Measurements from ENCODE around the gene HIC2. TPM values are rescaled to one million over a fixed set of nuclear protein-coding genes. Genes with fewer than 3 reads are reported as not detected.
A peak's percentile ranks its signal among the peaks of the same experiment; 100 is the strongest.
"Not testable (repeated sequence)": the region's sequence is repeated elsewhere in the genome, so short reads cannot be mapped to it uniquely, and the experiment has no call there.

Gene HIC2
- total RNA-seq, 1 experiment from 2014 or later = 3.5 TPM

DNA sequence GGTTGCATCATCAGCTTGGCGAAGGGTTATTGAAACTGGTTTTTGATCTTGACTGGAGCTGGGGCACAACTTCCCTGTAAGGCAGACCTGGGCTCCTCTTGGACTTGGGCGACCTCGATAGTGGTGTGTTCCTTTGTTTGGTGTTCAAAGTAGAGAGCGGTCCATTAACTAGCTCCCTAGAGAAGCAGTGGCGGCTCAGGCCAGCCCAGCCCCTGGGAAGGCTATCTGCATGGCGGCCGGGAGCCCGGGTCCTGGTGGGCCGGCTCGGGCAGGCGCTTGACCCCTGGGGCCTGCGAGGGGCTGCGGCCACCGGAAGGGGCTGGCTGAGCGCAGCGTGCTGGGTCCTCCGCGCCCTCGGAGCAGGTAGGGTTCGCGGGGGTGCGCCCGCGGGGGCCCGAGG lies 796 bp upstream of the HIC2 start:
- H3K9me3 ChIP-seq (ENCODE audit: low read length); BruUV-seq (replicated peaks); H3K4me3 ChIP-seq (ENCODE audit: low read length); ATAC-seq; H3K27me3 ChIP-seq (ENCODE audit: low read length); H3K9me2 ChIP-seq (replicated peaks; ENCODE audit: low read length); H2AFZ ChIP-seq (ENCODE audit: low read length); H3K4me1 ChIP-seq (ENCODE audit: insufficient read depth, low read length); POLR2A ChIA-PET (ENCODE audit: unreplicated experiment); H3K79me2 ChIP-seq (ENCODE audit: low read length); CTCF ChIA-PET; H3K36me3 ChIP-seq (ENCODE audit: low read depth, low read length); H3K27ac ChIP-seq (ENCODE audit: low read length); H4K20me1 ChIP-seq (ENCODE audit: low read length); H3K4me2 ChIP-seq (ENCODE audit: low read length); DNase-seq; intact Hi-C loops (cut with micrococcal nuclease); H3F3A ChIP-seq (ENCODE audit: low read length, unreplicated experiment); H3K9ac ChIP-seq (ENCODE audit: low read length): not testable (repeated sequence)

DNA sequence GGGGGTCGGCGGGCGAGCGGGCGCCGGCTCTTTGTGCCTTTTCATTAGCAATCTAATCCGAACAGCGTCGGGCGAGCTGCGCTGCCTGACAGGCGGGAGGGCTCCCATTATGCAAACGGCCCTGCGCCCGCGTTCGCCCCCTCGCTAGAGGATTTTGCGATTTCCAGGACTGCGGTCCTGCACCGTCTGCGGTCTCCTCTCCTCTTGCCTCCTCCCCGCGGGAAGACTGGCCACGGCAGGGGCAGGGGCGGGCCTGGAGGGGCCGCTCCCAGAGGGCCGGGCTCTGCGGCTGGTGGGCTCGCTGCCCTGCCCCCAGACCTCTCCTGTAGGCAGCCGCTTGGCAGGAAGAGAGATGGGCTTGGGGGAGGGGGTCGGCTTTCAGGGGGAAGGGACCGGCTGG lies 682 bp downstream of the HIC2 start:
- H4K20me1 ChIP-seq (ENCODE audit: low read length); H3K9me3 ChIP-seq (ENCODE audit: low read length); BruUV-seq (replicated peaks); H3K4me1 ChIP-seq (ENCODE audit: insufficient read depth, low read length); H3K79me2 ChIP-seq (ENCODE audit: low read length); H3K27ac ChIP-seq (ENCODE audit: low read length); H3K27me3 ChIP-seq (ENCODE audit: low read length); DNase-seq; intact Hi-C loops (cut with micrococcal nuclease); POLR2A ChIA-PET (ENCODE audit: unreplicated experiment); H3F3A ChIP-seq (ENCODE audit: low read length, unreplicated experiment); CTCF ChIA-PET; H3K36me3 ChIP-seq (ENCODE audit: low read depth, low read length); H3K4me2 ChIP-seq (ENCODE audit: low read length); H3K9ac ChIP-seq (ENCODE audit: low read length); H3K9me2 ChIP-seq (replicated peaks; ENCODE audit: low read length); H2AFZ ChIP-seq (ENCODE audit: low read length): not testable (repeated sequence)
- peak; percentile 31 for ATAC-seq
- H3K4me3 ChIP-seq (ENCODE audit: low read length) = peak overlapping the region; percentile 47; the same call in 1 of the 2 replicates

DNA sequence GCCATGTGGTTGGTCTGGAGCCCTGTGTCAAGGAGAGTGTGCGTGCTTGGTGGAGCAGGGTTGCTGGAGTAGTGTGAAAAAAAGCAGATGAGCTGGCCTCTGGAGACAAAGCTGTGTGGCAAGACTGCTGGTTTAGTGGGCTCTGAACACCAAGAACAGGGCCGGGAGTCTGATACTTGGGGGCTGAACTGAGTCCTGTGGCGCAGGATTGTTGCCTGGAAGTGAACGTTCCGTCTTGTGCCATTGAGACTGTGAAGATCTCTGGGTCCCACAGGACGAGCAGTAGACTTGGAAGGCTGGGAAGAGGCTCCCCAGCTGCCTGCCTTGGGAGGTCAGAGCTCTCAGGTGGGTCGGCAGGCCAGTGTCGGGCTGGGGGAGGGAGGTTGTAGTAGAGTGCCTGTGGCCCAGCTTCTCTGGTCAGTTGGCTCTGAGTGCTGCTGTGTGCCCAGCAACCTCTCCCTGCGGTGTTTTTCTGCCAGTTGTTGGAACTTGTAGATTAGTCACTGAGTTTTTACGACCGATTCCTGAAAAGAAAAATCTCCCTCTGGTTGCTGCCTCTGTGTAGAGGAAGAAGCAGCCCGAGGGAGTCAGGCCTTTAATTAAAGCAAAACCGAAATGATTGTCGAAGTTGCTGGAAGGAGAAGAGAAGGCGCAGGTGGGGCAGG lies 1.9 kb downstream of the HIC2 start:
- peak overlapping the region; percentile 49; the same call in 1 of the 2 replicates for H3K4me2 ChIP-seq (ENCODE audit: low read length)
- POLR2A ChIA-PET (ENCODE audit: unreplicated experiment); H3K36me3 ChIP-seq (ENCODE audit: low read depth, low read length); H3K27ac ChIP-seq (ENCODE audit: low read length); H3K9me3 ChIP-seq (ENCODE audit: low read length); intact Hi-C loops (cut with micrococcal nuclease); H3K27me3 ChIP-seq (ENCODE audit: low read length); H3K79me2 ChIP-seq (ENCODE audit: low read length); H3K9ac ChIP-seq (ENCODE audit: low read length); H3F3A ChIP-seq (ENCODE audit: low read length, unreplicated experiment); H4K20me1 ChIP-seq (ENCODE audit: low read length); CTCF ChIA-PET; H3K9me2 ChIP-seq (replicated peaks; ENCODE audit: low read length); H3K4me3 ChIP-seq (ENCODE audit: low read length); H3K4me1 ChIP-seq (ENCODE audit: insufficient read depth, low read length); BruUV-seq (replicated peaks); DNase-seq; H2AFZ ChIP-seq (ENCODE audit: low read length): not testable (repeated sequence)
- ATAC-seq = peak; percentile 60

DNA sequence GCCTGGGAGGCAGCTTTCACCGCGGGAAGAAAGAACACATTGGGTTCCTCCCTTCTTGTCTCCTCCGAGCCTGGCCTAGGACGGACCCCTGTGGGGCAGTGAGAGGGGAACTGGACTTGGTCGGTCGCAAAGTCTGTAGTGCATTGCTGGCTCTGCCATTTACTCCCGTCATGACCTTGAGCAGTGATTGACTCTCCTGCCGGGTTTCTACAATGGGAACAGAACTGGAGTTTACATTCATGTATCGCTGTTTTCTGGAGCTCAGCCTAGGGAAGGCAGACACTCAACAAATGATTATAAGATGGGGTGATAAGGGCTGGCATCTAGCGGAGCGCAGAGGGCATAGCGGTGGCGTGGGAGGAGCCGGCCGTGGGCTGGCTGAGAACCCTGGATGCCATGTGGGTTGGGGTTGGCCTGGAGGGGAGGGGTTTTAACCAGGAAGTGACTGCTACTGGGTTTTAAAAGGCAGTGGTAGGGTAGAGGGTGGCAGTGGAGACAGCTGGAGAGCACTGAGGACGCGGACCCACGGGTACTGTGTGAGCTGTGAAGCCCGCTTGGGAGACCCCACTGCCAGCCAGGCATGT lies 3.1 kb downstream of the HIC2 start:
- H3K4me2 ChIP-seq (ENCODE audit: low read length); H2AFZ ChIP-seq (ENCODE audit: low read length); H4K20me1 ChIP-seq (ENCODE audit: low read length); H3F3A ChIP-seq (ENCODE audit: low read length, unreplicated experiment); H3K36me3 ChIP-seq (ENCODE audit: low read depth, low read length); POLR2A ChIA-PET (ENCODE audit: unreplicated experiment); H3K27ac ChIP-seq (ENCODE audit: low read length); H3K4me3 ChIP-seq (ENCODE audit: low read length); H3K4me1 ChIP-seq (ENCODE audit: insufficient read depth, low read length); H3K79me2 ChIP-seq (ENCODE audit: low read length); DNase-seq; CTCF ChIA-PET; H3K9me2 ChIP-seq (replicated peaks; ENCODE audit: low read length); H3K27me3 ChIP-seq (ENCODE audit: low read length); intact Hi-C loops (cut with micrococcal nuclease); H3K9me3 ChIP-seq (ENCODE audit: low read length); BruUV-seq (replicated peaks); H3K9ac ChIP-seq (ENCODE audit: low read length): not testable (repeated sequence)
- peak; percentile 21 for ATAC-seq

DNA sequence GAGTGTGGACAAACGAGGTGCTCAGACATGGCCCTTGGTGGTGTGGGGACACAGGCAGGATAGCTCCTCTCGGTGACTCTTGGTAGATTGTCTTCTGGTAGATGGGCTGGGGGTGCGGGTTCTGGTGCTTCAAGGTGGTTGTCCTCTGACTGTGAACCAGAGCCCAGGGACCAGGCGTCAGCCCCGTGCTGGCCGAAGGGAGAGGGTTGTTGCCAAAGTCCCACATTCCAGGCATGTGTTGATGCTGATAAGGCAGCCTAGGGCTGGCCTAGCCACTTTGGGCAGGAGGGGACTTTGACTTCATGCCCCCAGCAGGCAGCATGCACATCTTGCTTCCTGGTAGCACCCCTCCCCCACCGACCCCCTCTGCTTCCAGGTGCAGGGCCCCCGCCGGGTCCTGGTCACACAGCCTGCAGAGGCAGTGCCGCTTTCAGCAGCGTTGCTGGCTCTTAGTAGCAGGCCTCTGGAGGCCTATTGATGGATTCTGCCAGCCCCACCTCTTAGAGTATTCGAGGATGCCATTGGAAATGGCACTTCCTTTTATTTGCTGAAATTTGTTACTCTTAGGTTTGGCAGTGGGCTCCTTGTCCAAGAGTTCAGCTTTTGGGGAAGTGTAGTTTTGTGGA lies 7.0 kb downstream of the HIC2 start:
- H3K36me3 ChIP-seq (ENCODE audit: low read depth, low read length); H4K20me1 ChIP-seq (ENCODE audit: low read length); ATAC-seq; H3K79me2 ChIP-seq (ENCODE audit: low read length); H3K4me3 ChIP-seq (ENCODE audit: low read length); H3K9me3 ChIP-seq (ENCODE audit: low read length); H3K27me3 ChIP-seq (ENCODE audit: low read length); H3F3A ChIP-seq (ENCODE audit: low read length, unreplicated experiment); H3K27ac ChIP-seq (ENCODE audit: low read length); BruUV-seq (replicated peaks); intact Hi-C loops (cut with micrococcal nuclease); H3K9me2 ChIP-seq (replicated peaks; ENCODE audit: low read length); H3K9ac ChIP-seq (ENCODE audit: low read length); POLR2A ChIA-PET (ENCODE audit: unreplicated experiment); H3K4me1 ChIP-seq (ENCODE audit: insufficient read depth, low read length); CTCF ChIA-PET; H2AFZ ChIP-seq (ENCODE audit: low read length); DNase-seq; H3K4me2 ChIP-seq (ENCODE audit: low read length): not testable (repeated sequence)

DNA sequence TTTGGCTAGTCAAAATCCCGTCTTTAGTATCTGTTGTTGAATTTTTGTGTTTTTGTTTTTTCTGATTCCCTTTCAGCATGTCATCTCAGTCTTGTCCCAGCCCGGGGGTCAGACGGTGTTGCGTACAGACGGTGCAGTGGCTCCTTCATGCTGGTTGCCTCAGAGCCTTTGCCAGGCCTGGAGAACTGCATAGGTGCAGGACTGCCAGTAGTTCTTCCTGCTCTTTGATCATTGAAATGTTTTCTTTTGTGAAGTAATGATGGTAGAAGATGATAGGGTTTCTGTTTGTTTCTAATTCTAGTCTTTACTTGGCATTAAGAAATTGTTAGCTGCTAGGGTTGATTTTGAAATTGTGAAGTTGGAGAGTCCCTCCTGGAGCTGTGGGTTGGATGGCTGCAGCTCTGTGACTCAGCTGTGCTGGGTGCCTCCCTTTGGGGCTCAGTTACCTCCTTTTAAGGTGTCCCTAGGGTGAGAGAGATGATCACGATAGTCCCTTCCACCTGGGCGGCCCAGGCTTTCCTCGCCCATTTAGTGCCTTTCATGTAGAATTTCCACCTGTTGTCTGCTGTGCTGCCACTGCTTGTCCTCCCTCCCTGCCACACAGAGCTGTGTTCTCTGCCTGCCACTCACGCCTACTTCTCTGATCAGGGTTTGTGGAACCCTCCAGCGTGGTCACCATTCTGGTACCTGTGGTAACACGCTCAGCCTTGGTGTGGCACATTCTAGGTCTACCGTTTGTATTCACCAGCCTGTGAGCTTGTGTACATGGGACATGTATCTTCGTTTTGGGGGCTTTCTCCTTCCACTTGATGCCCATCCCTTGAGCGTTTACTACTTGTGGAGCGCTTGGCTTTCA lies 17.4 kb downstream of the HIC2 start:
- H3K9ac ChIP-seq (ENCODE audit: low read length); H3K36me3 ChIP-seq (ENCODE audit: low read depth, low read length); H3K9me3 ChIP-seq (ENCODE audit: low read length); H3K4me3 ChIP-seq (ENCODE audit: low read length); intact Hi-C loops (cut with micrococcal nuclease); H3K9me2 ChIP-seq (replicated peaks; ENCODE audit: low read length); H3K4me2 ChIP-seq (ENCODE audit: low read length); CTCF ChIA-PET; H3K27ac ChIP-seq (ENCODE audit: low read length); H3K4me1 ChIP-seq (ENCODE audit: insufficient read depth, low read length); H3F3A ChIP-seq (ENCODE audit: low read length, unreplicated experiment); ATAC-seq; H4K20me1 ChIP-seq (ENCODE audit: low read length); H3K79me2 ChIP-seq (ENCODE audit: low read length); BruUV-seq (replicated peaks); DNase-seq; POLR2A ChIA-PET (ENCODE audit: unreplicated experiment); H3K27me3 ChIP-seq (ENCODE audit: low read length); H2AFZ ChIP-seq (ENCODE audit: low read length): not testable (repeated sequence)
